Stimulated activated CD4-positive, alpha-beta T cell treated with anti-CD3 and anti-CD28 coated beads, Interleukin-1b, Interleukin-23, amount 100 ng/mL, for 48 hours (primary cell): Measurements from ENCODE around the gene TFDP3.

Experiments
- DNase-seq: peaks from one replicate; pipeline ENCODE4 v3.0.0-alpha.2; 2020

TFDP3 gene

DNA sequence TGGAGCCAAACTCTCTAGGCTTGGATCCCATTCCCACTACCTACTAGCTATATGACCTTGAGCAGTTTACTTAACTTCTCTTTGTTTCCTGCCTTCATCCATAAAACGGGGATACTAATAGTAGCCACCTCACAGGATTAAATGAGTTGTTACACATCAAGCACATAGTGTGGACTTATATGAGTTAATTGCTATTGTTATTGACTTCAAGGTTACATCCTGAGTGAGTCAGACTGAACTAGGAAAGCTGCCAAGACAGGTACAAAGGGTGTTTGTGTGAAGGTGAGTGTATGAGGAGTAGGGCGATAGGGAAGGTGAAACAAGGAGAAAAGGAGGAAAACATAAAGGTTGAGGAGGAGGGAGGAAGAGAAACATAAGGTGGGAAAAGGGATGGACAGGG is 32.2 kb downstream of the TFDP3 start:
- DNase-seq, result no peak

DNA sequence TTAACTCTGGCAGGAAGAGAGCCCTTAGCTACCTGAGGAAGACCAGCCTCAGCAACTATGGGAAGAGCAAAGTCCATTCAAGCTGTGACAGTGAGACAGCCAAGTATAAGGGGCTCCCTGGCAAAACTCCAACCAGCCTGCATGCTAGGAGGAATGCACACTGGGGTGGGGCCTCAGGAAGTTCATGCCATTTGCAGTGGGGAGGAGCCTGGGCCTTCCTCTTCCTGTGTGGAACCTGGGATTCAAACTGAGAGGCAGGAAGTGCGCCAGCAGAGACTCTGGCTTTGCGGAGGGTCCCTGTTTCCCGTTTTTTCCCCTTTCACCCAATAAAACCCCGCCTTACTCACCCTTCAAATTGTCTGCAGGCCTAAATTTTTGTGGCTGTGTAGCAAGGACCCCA is 33.0 kb downstream of the TFDP3 start:
- DNase-seq, result no peak

DNA sequence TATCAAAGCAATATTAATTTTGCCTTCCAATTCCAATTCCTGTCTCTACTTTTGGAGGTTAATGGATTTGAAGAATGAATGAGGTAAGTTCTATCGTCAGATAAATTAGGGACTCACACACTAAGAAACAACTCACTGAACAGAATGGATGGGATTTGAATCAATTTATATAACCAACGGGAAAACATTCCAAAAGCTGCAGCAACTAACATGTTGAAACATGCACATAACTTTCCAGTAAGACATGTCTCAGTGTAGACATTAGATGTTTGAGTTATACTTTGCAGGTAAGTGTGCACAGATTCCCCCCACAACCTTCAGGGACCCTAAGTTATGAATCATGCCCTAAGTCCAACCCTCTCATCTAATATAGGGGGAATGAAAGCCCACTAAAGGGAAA is 34.3 kb downstream of the TFDP3 start:
- DNase-seq, result no peak

DNA sequence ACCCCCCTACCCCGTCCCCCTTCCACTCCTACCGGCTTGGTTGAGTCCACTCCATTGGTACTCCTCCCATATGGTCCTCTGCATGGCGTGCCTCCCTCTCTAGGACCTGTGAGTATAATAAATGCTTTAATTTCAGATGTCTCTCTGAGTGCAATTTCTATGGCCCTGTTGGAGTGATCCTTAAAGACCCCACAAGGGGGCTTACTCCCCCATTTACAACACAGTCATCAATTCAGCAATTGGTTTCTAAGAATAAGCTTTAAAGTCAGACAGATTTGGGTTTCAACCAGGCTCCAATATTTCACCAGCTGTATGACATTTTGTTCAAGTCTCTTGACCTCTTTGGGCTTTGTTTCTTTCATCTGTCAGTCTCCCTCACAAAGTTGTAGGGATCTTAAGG is 38.7 kb downstream of the TFDP3 start:
- no peak for DNase-seq

DNA sequence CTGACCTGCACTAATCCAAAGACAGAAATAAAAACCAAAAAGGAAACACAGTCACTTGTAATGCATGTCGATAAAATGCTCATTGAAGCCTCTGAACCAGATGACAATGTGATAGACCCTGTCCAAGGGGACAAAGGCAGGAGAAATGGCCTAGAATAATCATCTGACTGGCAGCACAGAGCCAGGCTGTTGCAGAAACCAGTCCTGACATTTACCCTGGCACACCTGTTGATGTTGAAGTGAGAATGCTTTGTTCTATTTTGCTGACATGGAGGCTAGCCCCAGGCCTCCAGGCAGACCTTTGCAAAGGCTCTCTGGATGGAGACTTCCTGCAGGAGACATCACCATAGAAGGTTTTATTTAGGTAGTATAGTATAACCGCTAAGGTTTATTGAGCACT is 41.0 kb downstream of the TFDP3 start:
- no peak for DNase-seq

DNA sequence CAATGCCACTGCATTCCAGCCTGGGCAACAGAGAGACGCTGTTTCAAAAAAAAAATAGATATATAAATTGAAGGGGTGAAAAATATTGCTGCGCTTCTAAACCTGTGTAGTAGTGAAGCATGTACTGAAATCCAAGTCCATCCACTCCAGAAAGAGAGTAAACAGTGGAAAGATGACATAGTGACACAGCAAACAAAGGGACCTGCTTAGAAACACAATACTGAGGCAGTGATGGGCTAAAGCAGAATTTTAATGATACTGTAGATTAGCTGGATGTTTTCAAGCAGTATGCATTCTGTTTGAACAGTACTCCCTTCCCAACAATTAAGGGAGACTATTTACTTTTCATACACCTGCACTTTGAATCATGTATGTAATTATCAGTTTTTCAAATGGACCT is 42.5 kb downstream of the TFDP3 start:
- no peak for DNase-seq

DNA sequence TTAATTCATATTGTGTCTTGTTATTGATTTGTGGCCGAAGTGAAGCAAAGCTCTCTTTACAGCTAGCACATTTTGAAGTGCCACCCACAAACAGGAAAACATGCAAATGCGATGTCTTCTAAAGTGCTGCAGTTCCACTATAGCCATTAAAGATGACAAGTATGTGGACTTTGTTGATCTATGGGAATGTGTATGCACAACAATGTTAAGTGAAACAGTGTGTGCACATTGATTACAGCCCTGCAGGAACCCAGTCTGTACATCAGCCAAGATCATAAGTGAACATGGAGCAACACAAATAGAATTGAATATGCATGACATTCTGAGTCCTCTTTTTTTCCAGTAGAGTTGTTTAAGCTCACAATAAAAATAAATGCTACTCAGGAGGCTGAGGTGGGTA is 43.0 kb downstream of the TFDP3 start:
- no peak for DNase-seq

DNA sequence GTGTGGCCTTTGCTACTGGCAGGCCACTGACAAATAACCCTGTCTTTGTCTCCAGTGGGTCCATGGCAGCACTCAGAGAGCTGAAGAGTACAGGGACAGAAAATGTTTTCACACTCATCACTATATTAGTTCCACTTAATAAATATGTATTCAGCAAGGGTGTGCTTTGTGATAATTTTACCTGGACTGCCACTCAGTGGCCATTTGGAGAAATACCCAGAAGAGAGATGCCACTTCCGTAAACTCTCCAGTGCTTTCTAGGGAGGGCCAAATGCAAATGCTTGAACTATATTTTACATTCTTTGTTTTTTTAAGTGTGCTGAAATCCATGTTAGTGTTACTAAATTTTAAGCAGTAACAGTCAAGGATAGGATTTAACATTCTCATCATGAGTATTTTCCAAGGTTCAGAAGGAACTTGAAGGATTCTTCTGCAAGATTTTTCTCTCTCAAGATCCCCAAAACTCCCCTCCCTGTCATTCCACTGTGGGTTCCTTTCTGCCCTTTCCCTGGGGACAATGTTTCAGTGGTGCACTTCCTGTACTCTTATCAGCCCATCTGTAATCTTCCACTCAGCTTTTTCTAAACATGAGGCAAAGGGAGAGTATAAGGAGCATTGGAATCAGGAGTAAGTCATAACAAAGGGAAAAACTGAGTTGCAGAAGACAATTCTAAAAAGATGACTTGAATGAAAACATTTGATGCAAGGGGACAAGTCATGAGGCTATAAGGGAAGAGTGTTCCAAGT is 46.0 kb downstream of the TFDP3 start:
- DNase-seq, result no peak
